Ectodermal cell (in vitro differentiated cells): ENCODE data around the gene COL11A1.
"Not testable (repeated sequence)": the region's sequence is repeated elsewhere in the genome, so short reads cannot be mapped to it uniquely, and the experiment has no call there.

Experiments used
- H3K27ac ChIP-seq: 2 replicates; pipeline ENCODE4 v1.7.0; 2013; ENCODE audit warnings: mild to moderate bottlenecking, low read depth, low read length; ENCODE audit not compliant: insufficient read depth, poor library complexity, severe bottlenecking
- H3K27me3 ChIP-seq: 2 replicates; pipeline ENCODE4 v1.7.0; 2013; ENCODE audit warnings: mild to moderate bottlenecking, low read length; ENCODE audit not compliant: insufficient read depth, control insufficient read depth, poor library complexity, severe bottlenecking
- H3K36me3 ChIP-seq: one replicate; pipeline ENCODE4 v1.7.0; 2013; ENCODE audit warnings: low read length; ENCODE audit not compliant: control insufficient read depth, insufficient read depth
- H3K4me1 ChIP-seq: one replicate; pipeline ENCODE4 v1.7.0; 2013; ENCODE audit warnings: low read length; ENCODE audit not compliant: control insufficient read depth, insufficient read depth
- H3K4me3 ChIP-seq: 2 replicates; pipeline ENCODE4 v1.7.0; 2013; ENCODE audit warnings: low read depth, low read length, control low read depth; ENCODE audit not compliant: insufficient read depth
- H3K9me3 ChIP-seq: 2 replicates; pipeline ENCODE4 v1.7.0; 2013; ENCODE audit warnings: mild to moderate bottlenecking, low read length, moderate library complexity; ENCODE audit not compliant: control insufficient read depth
- WGBS, 2 experiments: methylation state at CpG; one replicate each; pipeline ENCODE4 v1.1.7; 2013; ENCODE audit warnings: missing lambda C conversion rate in 2 of 2; 5-methylcytosine and 5-hydroxymethylcytosine counted together

COL11A1 gene

DNA sequence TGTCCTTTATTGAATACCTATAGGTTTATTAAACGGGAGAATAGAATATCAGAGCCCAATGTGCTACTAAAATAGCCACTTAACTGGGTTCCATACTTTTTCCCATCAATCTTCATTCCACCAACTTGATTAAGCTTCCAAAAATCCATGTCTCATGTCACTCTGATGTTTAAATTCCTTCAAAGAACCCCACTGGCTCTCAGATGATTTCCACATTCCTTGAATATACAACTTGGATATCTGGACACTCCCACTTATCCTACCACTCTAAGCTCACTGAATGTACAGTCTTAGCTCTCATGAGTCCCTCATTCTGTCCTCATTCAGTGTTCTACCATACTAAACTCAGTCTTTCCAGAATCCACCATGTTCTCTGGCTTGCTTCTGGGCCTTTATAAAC is 21.1 kb downstream of the COL11A1 start:
- H3K4me1 ChIP-seq: no peaks in the 10 kb centered on the region
- no peaks in the 10 kb centered on the region for H3K27me3 ChIP-seq
- WGBS, 2 experiments: 95 to 100% methylated on average over 1 of the region's 1 CpG
- H3K4me3 ChIP-seq: no peak overlapping the region
- H3K27ac ChIP-seq: no peak overlapping the region
- no peaks in the 10 kb centered on the region for H3K9me3 ChIP-seq
- no peaks in the 10 kb centered on the region for H3K36me3 ChIP-seq

DNA sequence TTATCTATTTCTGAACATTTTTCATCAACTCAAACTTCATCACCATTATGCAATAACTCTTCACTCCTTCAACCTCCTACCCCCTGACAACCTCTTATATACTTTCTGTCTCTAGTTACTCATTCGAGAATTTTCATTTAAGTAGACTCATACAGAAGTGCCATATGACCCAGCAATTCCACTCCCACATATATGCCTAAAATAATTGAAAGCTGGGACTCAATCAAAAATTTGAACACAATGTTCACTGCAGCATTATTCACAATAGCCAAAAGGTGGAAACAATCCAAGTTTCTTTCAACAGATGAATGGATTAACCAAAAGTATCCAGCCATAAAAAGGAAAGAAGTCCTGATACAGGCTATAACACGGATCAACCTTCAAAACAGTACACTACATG is 24.1 kb downstream of the COL11A1 start:
- Histone ChIP-seq H3K4me3 (no peak overlapping the region), H3K9me3 (no peaks in the 10 kb centered on the region), H3K27me3 (no peaks in the 10 kb centered on the region), H3K27ac (no peak overlapping the region), H3K4me1 (no peaks in the 10 kb centered on the region), H3K36me3 (no peaks in the 10 kb centered on the region)
- 0 to 44% methylated on average over 1 to 2 of the region's 2 CpGs for WGBS, 2 experiments

DNA sequence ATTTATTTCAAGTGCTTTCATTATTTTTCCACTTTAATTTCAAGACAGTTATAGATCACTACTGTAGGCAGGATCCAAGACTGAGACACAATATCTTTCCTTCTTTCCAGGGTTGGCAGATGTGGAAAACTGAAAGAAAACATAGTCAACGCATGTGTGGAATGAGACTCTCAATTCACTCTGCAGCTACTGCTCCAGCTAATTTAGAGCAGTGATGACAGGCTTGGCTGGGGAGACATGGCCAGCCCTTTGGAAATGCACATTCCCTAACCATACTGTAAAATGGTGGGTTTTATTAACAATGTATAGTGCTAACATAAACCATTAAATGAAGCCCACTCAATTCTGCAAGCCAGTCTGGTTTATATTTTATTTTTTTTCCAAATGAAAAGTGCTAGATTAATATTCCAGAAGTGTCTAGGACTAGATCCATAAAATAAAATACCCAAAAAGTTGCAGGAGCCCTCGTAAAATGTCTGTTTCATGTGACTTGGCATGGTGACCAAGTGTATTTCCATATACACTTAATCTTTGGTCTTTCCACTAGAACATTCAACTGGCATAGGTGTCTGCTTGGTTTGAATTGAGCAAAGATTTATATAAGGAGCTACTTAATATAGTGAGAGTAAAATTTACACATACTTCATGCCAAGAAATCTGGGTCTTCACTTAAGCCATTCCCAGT is 32.9 kb downstream of the COL11A1 start:
- 96 to 97% methylated on average over 2 of the region's 2 CpGs for WGBS, 2 experiments
- Histone ChIP-seq H3K27me3 (no peaks in the 10 kb centered on the region), H3K36me3 (no peaks in the 10 kb centered on the region), H3K4me3 (no peak overlapping the region), H3K4me1 (no peaks in the 10 kb centered on the region), H3K27ac (no peak overlapping the region), H3K9me3 (no peaks in the 10 kb centered on the region)

DNA sequence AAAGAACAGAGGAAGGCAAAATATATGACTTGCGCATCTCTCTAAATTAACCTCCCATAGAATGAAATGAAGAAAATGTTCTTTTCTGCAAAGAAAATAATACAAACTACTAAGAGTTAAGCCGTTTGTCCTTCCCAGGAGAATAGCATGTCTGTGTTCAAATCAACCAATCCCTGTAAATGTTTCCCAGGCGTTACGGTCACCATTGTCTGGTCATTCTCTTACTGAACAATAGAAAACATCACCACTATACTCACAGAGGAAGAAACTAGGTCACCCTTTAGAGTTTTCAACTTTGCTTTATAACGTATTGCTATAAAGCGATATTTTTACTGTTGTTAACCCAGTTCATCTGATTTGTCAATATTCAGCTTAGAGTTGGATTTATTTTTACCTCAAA is 34.1 kb downstream of the COL11A1 start:
- H3K27ac ChIP-seq: no peak overlapping the region
- H3K27me3 ChIP-seq: no peaks in the 10 kb centered on the region
- no peak overlapping the region for H3K4me3 ChIP-seq
- no peaks in the 10 kb centered on the region for H3K9me3 ChIP-seq
- 90 to 91% methylated on average over 6 of the region's 6 CpGs for WGBS, 2 experiments
- H3K4me1 ChIP-seq: no peaks in the 10 kb centered on the region
- no peaks in the 10 kb centered on the region for H3K36me3 ChIP-seq

DNA sequence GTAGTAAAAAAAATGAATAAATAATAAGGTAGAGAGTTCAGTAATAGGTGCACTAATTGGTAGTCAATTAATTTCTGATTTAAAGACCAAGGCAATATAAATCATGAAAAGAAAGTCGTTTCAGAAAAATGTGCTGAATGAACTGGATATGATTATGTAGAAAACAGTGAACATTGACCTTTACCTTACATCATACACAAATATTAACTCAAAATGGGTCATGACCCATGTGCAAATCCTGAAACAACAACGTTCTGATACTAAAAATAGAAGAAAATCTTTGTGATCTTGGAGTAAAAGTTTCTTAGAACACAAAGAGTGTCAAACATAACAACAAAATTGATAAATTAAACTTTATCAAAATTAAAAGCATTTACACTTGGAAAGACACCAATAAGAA is 39.1 kb downstream of the COL11A1 start:
- Histone ChIP-seq H3K4me1 (no peaks in the 10 kb centered on the region), H3K9me3 (no peaks in the 10 kb centered on the region), H3K27me3 (no peaks in the 10 kb centered on the region), H3K4me3 (no peak overlapping the region), H3K36me3 (no peaks in the 10 kb centered on the region), H3K27ac (no peak overlapping the region)
- no CpG with 5 or more reads among the region's 2 CpGs for WGBS, 2 experiments

DNA sequence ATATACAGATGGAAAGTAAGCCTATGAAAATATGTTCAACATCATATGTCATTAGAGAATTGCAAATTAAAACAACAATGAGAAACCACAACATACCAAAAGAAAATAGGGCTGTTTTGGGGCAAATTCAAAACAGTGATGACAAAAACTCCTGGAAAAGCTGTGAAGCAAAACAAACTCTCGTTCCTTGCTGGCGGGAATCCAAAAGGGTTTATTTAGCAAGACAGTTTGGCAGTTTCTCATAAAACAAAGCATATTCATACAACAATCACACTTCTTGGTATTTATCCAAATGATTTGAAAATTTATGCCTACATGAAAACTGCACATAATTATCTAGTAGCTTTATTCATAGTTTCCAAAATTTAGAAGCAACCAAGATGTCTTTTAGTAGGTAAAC is 44.4 kb downstream of the COL11A1 start:
- 85 to 91% methylated on average over 2 of the region's 2 CpGs for WGBS, 2 experiments
- H3K27me3 ChIP-seq: no peaks in the 10 kb centered on the region
- no peaks in the 10 kb centered on the region for H3K4me1 ChIP-seq
- no peaks in the 10 kb centered on the region for H3K9me3 ChIP-seq
- H3K36me3 ChIP-seq: no peaks in the 10 kb centered on the region
- H3K27ac ChIP-seq: no peak overlapping the region
- no peak overlapping the region for H3K4me3 ChIP-seq

DNA sequence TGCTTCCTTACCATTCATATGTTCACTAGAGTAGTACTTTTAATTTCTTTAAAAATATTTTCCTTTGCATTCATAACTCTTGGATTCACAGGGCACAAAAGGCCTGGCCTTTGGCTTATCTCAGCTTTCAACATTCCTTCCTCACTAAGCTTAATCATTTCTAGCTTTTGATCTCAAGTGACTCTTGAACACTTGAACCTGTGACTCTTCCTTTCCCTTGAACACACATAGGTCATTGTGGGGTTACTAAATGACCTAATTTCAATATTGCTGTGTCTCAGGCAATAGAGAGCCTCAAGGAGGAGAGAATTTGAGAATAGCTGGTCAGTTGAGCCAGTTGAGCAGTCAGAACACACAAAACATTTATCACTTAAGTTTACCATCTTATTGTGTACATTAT is 49.9 kb downstream of the COL11A1 start:
- Histone ChIP-seq H3K4me3 (no peak overlapping the region), H3K36me3 (no peaks in the 10 kb centered on the region)

DNA sequence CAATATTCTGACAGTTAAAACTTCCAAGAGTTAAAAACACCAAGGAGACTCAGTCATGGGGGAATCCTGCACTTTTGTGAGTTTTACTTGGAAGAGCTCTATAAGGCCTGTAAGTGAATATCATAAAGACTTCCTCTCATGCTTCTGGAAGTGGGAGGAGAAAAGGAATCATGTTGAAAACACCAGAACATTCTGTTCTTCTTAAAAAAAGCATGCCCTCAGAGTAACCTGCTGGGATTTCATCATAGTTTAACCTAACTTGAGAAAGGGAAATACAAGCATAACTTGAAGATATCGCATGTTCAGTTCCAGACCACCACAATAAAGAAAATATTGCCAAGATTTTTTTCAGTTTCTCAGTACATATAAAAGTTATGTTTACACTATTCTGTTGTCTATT is 51.9 kb downstream of the COL11A1 start:
- Histone ChIP-seq H3K27me3 (no peaks in the 10 kb centered on the region), H3K4me1 (no peaks in the 10 kb centered on the region), H3K36me3 (no peaks in the 10 kb centered on the region), H3K4me3 (no peak overlapping the region), H3K27ac (no peak overlapping the region), H3K9me3 (no peaks in the 10 kb centered on the region)
- 100% methylated on average over 1 of the region's 1 CpG for WGBS, 2 experiments

More for the DNA sequence above, 49.9 kb downstream of the COL11A1 start:
- Histone ChIP-seq H3K27ac (no peak overlapping the region), H3K9me3 (no peaks in the 10 kb centered on the region), H3K4me1 (no peaks in the 10 kb centered on the region), H3K27me3 (no peaks in the 10 kb centered on the region)

DNA sequence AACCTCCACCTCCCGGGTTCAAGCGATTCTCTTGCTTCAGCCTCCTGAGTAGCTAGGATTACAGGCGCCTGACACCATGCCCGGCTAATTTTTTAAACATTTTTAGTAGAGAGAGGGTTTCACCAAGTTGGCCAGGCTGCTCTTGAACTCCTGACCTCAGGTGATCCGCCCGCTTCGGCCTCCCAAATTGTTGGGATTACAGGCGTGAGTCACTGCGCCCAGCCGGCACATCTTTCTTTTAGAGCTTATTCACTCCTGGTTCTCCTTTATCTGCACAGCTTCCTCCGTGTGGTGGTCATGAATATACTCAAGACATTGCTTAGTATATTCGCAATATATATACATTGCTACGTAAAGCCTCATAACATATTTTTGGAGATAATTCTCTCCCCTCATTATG is 80.2 kb downstream of the COL11A1 start:
- not testable (repeated sequence) for H3K4me1 ChIP-seq, H3K27ac ChIP-seq, H3K36me3 ChIP-seq, H3K27me3 ChIP-seq, H3K4me3 ChIP-seq, H3K9me3 ChIP-seq
- 89 to 93% methylated on average over 11 to 13 of the region's 13 CpGs for WGBS, 2 experiments

DNA sequence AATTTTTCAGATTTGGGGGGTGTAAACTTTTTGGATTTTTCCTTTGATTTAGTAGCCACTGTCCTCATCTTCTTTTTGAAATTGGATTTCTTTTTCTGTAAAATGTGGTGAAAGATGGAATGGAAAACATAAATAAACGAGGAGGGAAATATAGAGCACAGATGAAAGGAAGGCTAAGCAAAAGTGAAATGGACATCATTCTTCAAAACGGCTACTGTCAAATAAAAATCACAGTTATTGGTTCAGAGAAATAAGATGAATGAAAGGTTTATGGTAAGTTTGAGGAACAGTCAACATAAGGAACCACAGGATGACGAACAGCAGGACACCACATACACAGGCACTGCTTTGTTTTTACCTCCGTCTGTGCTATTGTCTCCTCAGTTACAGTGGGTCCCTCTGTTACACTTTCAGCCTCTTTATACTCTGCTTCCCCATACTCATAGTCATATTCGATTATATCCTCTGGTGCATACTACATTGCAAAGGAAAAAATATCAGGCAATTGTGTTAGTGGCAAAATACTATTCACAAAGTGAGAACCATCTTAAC is 82.4 kb downstream of the COL11A1 start:
- Histone ChIP-seq H3K27me3 (no peaks in the 10 kb centered on the region), H3K36me3 (no peaks in the 10 kb centered on the region), H3K4me1 (no peaks in the 10 kb centered on the region), H3K27ac (no peak overlapping the region), H3K9me3 (no peaks in the 10 kb centered on the region), H3K4me3 (no peak overlapping the region)
- WGBS, 2 experiments: 62% methylated on average over 5 of the region's 5 CpGs
